HepG2 (cell line): Measurements from ENCODE around the gene TRIM7. TPM values are rescaled to one million over a fixed set of nuclear protein-coding genes. Genes with fewer than 3 reads are reported as not detected.

Experiments used
- BRD4 ChIP-seq: sonication (generic); formaldehyde crosslinking; IDR thresholded peaks from 2 replicates; pipeline ENCODE4 v1.4.0; 2020; ENCODE audit warnings: missing genetic modification reagents
- FOXK2 ChIP-seq: fragments of 450-650 bp; IDR thresholded peaks from 2 replicates; pipeline ENCODE4 v1.6.1; 2016
- HOXD1 ChIP-seq: sonication (generic); formaldehyde crosslinking; IDR thresholded peaks from 2 replicates; pipeline ENCODE4 v1.5.0; 2020; ENCODE audit warnings: missing genetic modification reagents
- IKZF1 ChIP-seq: fragments of 450-650 bp; IDR thresholded peaks from 2 replicates; pipeline ENCODE4 v1.7.1; 2016
- ISX ChIP-seq: sonication (generic); formaldehyde crosslinking; conservative IDR thresholded peaks from 2 replicates; pipeline ENCODE4 v1.5.0; 2020; ENCODE audit warnings: missing genetic modification reagents
- KLF6 ChIP-seq: IDR thresholded peaks from 2 replicates; pipeline ENCODE4 v1.8.0; 2016; ENCODE audit warnings: missing biosample characterization, missing genetic modification reagents
- KMT2B ChIP-seq: IDR thresholded peaks from 2 replicates; pipeline ENCODE4 v1.6.1; 2016; ENCODE audit warnings: missing genetic modification reagents, missing compliant biosample characterization
- RBM39 ChIP-seq: fragments of 200-400 bp; formaldehyde crosslinking; IDR thresholded peaks from one replicate; pipeline ENCODE4 v1.6.1; 2018; ENCODE audit warnings: antibody characterized with exemption, mild to moderate bottlenecking, low read depth, low read length; ENCODE audit not compliant: poor library complexity, severe bottlenecking
- REL ChIP-seq: sonication (generic); formaldehyde crosslinking; conservative IDR thresholded peaks from 2 replicates; pipeline ENCODE4 v1.8.0; 2022; ENCODE audit warnings: mild to moderate bottlenecking, missing genetic modification reagents, moderate library complexity
- RFXAP ChIP-seq: sonication (generic); formaldehyde crosslinking; IDR thresholded peaks from 2 replicates; pipeline ENCODE4 v1.4.0; 2020; ENCODE audit warnings: missing genetic modification reagents, borderline replicate concordance
- SMYD3 ChIP-seq: sonication (generic); formaldehyde crosslinking; IDR thresholded peaks from 2 replicates; pipeline ENCODE4 v1.8.1; 2023; ENCODE audit warnings: mild to moderate bottlenecking, missing genetic modification reagents
- SP1 ChIP-seq, 2 experiments: fragments of 450-650 bp in 1 of 2; sonication (generic) in 1 of 2; formaldehyde crosslinking in 1 of 2; IDR thresholded peaks; 2 replicates each; pipeline versions ENCODE4 v1.4.0 to v1.6.1; 2016 to 2020; ENCODE audit warnings: missing genetic modification reagents in 1 of 2
- YY1 ChIP-seq: IDR thresholded peaks from 2 replicates; pipeline ENCODE4 v1.6.1; 2011; ENCODE audit warnings: low read length, low read depth, moderate library complexity, mild to moderate bottlenecking; ENCODE audit not compliant: insufficient read depth, insufficient replicate concordance
- ZBTB21 ChIP-seq: sonication (generic); formaldehyde crosslinking; IDR thresholded peaks from 2 replicates; pipeline ENCODE4 v1.4.0; 2020; ENCODE audit warnings: missing genetic modification reagents
- ZNF101 ChIP-seq: sonication (generic); formaldehyde crosslinking; IDR thresholded peaks from 2 replicates; pipeline ENCODE4 v1.4.0; 2020; ENCODE audit warnings: mild to moderate bottlenecking, low read depth, missing genetic modification reagents, borderline replicate concordance
- ZNF143 ChIP-seq: sonication (generic); formaldehyde crosslinking; IDR thresholded peaks from 2 replicates; pipeline ENCODE4 v1.4.0; 2020; ENCODE audit warnings: missing genetic modification reagents
- ZNF224 ChIP-seq: sonication (generic); formaldehyde crosslinking; IDR thresholded peaks from 2 replicates; pipeline ENCODE4 v1.5.0; 2020; ENCODE audit warnings: mild to moderate bottlenecking, missing genetic modification reagents
- ZNF253 ChIP-seq: sonication (generic); formaldehyde crosslinking; IDR thresholded peaks from 2 replicates; pipeline ENCODE4 v1.8.0; 2022; ENCODE audit warnings: mild to moderate bottlenecking, missing genetic modification reagents, borderline replicate concordance
- ZNF282 ChIP-seq: fragments of 450-650 bp; IDR thresholded peaks from 2 replicates; pipeline ENCODE4 v1.6.1; 2018; ENCODE audit not compliant: partially characterized antibody
- ZSCAN22 ChIP-seq: sonication (generic); formaldehyde crosslinking; IDR thresholded peaks from 2 replicates; pipeline ENCODE4 v1.4.0; 2020; ENCODE audit warnings: mild to moderate bottlenecking, missing genetic modification reagents
- polyA plus RNA-seq, 8 experiments: library from polyadenylated mRNA; depleted of rRNA in 3 of 8; stranded (reverse) in 7 of 8; unstranded in 1 of 8; fragments of >200 nt; fragmentation: Illumina TruSeq in 4 of 8; extraction: Trizol in 4 of 8; gene quantifications; 2 replicates each; pipeline versions ENCODE4 v1.2.1 to v1.2.3, GENCODE V29; 2011 to 2016; ENCODE audit warnings: low read depth in 4 of 8, missing spikeins in 1 of 8, mixed read lengths in 1 of 8; ENCODE audit not compliant: insufficient read depth in 1 of 8
- total RNA-seq, 5 experiments: library from RNA; depleted of rRNA; stranded (reverse); fragments of >200 nt; fragmentation: Illumina TruSeq; extraction: Trizol; gene quantifications; 2 replicates each; pipeline ENCODE4 v1.2.3, GENCODE V29; 2016; ENCODE audit warnings: low read depth in 1 of 5
- TF ChIP-seq, protein P1 (sequence below): sonication (generic); formaldehyde crosslinking; IDR thresholded peaks from 2 replicates; pipeline ENCODE4 v1.8.0; 2022; ENCODE audit warnings: mild to moderate bottlenecking, missing genetic modification reagents, moderate library complexity
- TF ChIP-seq, protein P2 (sequence below): sonication (generic); formaldehyde crosslinking; IDR thresholded peaks from 2 replicates; pipeline ENCODE4 v1.4.0; 2020; ENCODE audit warnings: missing genetic modification reagents, borderline replicate concordance
- TF ChIP-seq, protein P3 (sequence below): IDR thresholded peaks from 2 replicates; pipeline ENCODE4 v1.6.1; 2016; ENCODE audit warnings: missing genetic modification reagents, missing compliant biosample characterization

Gene TRIM7
- total and polyA plus RNA-seq, 2 of the 13 experiments (the other 11 are each of a cell fraction or from before 2014, with no cell fraction given) = 0.13 TPM; not detected in 1

DNA sequence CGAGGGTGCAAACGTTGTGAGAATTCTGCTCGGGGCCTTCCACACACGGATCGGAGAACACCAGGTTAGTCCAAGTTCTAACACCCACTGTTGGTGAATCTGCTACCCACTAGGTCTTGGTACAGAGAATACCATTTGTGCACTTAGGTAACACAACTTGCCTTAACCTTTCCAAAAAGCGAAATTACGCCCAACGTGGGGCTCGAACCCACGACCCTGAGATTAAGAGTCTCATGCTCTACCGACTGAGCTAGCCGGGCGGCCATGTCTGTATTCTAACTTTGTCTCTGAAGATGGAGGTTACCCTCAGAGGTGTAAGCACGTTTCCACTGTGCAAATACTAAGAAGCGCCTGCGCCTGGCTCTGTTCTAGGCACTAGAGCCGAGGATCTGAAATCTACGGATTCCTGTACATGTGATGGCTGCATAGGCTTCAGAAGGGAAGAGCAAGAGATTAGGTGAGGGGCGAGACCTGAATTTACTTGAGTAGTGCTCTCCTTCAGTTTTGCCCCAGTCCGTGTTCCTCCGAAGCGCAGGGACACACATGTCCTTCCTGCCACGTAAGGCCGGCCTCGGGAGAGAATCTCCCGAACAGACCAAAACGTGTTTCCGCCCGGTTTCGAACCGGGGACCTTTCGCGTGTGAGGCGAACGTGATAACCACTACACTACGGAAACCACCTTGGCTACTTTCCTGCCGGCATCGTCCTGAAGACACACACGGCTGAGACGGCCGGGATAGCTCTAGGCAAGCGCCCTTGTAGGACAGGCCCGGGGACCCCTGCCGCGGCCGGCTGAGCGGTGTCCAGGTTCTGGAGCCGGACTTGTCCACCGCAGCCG lies 17.0 kb upstream of the TRIM7 start (continued):
- TF ChIP-seq ZSCAN22 (no peak), ZNF143 (CRISPR knock-in tag) (peak; percentile 11; the same call in 1 of the 2 replicates), KMT2B (peak; percentile 43; the same call in 1 of the 2 replicates), ZNF253 (CRISPR knock-in tag) (0 out of 2 replicates have a peak, but pooled peaks have one; percentile 90), FOXK2 (no peak), ZBTB21 (CRISPR knock-in tag) (no peak), ISX (no peak), BRD4 (CRISPR knock-in tag) (peak; percentile 64; the same call in 1 of the 2 replicates), ZNF282 (no peak), SP1 (IDR thresholded peaks at IDR 0.05) (no peak), SP1 (CRISPR knock-in tag; IDR thresholded peaks at IDR 0.05) (peak; percentile 33; the same call in 1 of the 2 replicates), ZNF224 (CRISPR knock-in tag) (peak; percentile 93), HOXD1 (CRISPR knock-in tag) (no peak; the same call in 1 of the 2 replicates), RFXAP (CRISPR knock-in tag) (peak; percentile 80; the same call in 1 of the 2 replicates), REL (peak; percentile 32; the same call in 1 of the 2 replicates), IKZF1 (no peak), ZNF101 (CRISPR knock-in tag) (no peak), RBM39 (no peak), YY1 (peak; percentile 80), KLF6 (CRISPR knock-in tag) (peak; percentile 19; the same call in 1 of the 2 replicates), SMYD3 (no peak)
- TF ChIP-seq, protein P1, sequence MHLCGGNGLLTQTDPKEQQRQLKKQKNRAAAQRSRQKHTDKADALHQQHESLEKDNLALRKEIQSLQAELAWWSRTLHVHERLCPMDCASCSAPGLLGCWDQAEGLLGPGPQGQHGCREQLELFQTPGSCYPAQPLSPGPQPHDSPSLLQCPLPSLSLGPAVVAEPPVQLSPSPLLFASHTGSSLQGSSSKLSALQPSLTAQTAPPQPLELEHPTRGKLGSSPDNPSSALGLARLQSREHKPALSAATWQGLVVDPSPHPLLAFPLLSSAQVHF (CRISPR knock-in tag) = no peak
- TF ChIP-seq, protein P2, sequence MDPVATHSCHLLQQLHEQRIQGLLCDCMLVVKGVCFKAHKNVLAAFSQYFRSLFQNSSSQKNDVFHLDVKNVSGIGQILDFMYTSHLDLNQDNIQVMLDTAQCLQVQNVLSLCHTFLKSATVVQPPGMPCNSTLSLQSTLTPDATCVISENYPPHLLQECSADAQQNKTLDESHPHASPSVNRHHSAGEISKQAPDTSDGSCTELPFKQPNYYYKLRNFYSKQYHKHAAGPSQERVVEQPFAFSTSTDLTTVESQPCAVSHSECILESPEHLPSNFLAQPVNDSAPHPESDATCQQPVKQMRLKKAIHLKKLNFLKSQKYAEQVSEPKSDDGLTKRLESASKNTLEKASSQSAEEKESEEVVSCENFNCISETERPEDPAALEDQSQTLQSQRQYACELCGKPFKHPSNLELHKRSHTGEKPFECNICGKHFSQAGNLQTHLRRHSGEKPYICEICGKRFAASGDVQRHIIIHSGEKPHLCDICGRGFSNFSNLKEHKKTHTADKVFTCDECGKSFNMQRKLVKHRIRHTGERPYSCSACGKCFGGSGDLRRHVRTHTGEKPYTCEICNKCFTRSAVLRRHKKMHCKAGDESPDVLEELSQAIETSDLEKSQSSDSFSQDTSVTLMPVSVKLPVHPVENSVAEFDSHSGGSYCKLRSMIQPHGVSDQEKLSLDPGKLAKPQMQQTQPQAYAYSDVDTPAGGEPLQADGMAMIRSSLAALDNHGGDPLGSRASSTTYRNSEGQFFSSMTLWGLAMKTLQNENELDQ = 0 out of 2 replicates have a peak, but pooled peaks have one; percentile 30
- TF ChIP-seq, protein P3, sequence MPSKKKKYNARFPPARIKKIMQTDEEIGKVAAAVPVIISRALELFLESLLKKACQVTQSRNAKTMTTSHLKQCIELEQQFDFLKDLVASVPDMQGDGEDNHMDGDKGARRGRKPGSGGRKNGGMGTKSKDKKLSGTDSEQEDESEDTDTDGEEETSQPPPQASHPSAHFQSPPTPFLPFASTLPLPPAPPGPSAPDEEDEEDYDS (CRISPR knock-in tag) = peak; percentile 43; the same call in 1 of the 2 replicates
